Activated CD8-positive, alpha-beta memory T cell treated with anti-CD3 and anti-CD28 coated beads, Interleukin-2, amount 50 U/mL, for 1 hour (primary cell): ENCODE data around the gene TRIM4.
"Not testable (repeated sequence)": the region's sequence is repeated elsewhere in the genome, so short reads cannot be mapped to it uniquely, and the experiment has no call there.

ENCODE experiments used
- DNase-seq: peaks from one replicate; pipeline ENCODE4 v3.0.0-alpha.2; 2020; ENCODE audit errors: extremely low read depth

The TRIM4 gene

DNA sequence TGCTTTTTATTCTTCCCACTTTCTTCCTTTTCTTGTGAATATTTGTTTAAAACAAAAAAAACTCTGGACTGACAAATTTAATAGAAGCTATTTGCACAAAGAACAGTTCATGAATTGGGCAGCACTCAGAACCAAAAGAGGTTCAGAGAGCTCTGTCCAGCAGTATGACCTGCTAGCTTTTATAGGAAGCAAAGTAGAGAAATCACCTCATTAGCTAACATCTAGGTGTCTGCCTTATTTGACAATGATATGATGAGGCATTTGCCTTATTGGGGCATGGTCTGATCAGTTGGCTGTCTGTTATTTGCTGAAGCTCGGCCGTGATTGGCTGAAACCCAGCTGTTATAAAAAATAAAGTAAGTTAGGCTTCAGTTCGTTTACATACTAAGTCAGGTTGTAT is 819 bp upstream of the TRIM4 start:
- no peak for DNase-seq

DNA sequence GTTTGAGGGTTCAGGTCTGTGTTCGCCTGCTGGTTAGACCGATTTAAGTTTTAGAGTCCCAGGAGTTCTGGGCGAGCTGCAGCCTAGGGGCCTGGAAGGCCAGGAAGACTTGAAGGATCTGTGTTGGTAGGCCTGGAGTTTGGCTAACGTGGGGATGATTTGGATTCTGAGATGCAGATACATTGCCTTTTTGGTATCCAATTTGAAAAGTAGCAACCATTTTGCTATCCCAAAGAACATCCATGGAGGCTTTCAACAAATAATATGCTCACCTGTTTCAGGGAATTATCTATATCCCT is 433 bp upstream of the TRIM4 start:
- no peak for DNase-seq

DNA sequence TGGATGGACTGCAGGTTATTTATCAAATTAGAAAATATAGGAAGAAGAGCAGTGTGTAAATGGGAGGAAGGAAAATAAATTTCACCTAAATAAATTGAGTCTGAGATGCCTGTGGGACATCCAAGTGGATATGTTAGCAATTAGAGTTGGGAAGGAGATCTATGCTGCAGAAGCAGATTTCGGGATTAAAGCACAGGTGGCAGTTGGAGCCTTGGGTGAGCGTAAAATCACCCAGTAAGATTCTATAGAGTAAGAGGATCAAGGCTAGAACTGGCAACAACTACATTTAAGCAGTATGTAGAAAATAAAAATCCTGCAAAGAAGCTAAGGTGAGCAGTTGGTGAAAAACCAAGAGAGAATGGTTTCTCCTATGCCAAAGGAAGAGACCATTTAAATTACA is 8.4 kb downstream of the TRIM4 start:
- no peak for DNase-seq

DNA sequence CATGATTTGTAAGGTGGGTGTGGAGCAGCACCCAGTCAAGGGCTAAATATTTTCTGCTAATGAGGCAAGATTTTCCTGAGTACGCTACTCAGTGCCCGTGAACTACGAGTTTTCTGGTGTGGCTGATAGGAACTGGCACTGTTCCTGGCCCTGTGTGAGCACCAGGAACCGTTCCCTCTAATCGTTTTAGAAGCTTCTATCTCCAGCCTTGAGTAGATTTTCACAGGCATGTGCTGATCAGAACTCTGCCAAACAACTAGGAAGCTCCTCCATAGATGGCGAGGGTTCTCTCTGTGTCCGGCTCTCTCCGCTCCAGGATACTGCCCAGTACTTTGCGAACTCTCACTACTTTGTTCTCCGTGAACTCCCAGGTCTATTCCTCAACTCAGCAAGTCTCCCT is 17.7 kb downstream of the TRIM4 start:
- DNase-seq = no peak

DNA sequence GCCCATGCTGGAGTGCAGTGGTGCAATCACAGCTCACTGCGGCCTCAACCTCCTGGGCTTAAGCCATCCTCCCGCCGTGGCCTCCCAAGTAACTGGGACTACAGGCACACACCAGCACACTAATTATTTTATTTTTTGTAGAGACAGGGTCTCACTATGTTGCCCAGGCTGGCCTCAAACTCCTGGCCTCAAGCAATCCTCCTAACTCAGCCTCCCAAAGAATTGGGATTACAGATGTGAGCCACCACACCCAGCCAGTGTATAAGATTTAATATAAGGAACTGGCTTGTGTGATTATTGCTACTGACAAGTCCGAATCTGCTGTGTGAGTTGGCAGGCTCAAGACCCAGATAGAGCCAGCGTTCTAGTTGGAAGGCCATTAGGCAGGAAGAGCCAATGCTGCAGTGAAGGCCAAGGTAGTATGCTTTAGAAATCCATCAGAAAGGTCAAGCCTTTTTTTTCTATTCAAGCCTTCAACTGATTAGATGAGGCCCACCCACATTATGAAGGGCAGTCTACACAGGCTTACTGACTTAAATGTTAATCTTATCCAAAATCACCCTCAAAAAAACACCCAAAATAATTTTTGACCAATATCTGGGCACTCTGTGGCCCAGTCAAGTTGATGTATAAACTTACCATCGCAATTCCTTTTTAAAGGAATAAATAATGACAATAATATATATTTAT is 19.4 kb downstream of the TRIM4 start:
- DNase-seq = no peak

DNA sequence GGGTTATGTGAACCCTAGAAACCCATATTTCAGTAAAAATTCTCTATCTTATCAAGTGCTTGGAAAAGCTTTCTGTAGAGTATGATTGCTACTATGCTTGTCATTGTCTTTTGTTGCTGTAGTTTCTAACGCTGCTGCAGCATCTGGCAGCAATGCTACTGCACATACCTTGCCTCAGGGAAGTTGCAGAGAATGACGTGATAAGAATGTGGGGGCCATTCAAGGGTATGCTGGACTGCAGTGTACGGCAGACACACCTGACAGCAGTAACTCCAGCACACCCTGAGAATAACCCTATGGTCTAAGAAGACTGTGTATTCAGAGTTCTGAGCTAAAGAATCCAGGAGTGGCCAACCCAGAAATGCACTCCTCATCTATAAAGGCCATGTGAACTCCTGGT is 20.5 kb downstream of the TRIM4 start:
- DNase-seq = no peak

DNA sequence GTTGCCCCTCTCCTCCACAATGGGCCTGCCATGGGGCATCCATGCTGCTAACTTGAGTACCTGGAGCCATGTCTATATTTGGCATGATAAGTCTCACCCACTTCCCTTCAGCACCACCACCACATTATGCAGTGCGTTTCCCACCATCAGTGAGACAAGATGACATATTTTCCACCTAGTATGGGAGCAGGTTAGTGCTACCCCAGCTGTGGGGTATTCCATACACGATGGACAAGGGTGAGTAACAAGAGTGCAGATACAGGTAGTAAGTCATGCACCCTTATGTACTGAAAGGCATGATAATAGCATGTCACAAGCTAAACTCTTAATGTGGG is 21.3 kb downstream of the TRIM4 start:
- DNase-seq = no peak

DNA sequence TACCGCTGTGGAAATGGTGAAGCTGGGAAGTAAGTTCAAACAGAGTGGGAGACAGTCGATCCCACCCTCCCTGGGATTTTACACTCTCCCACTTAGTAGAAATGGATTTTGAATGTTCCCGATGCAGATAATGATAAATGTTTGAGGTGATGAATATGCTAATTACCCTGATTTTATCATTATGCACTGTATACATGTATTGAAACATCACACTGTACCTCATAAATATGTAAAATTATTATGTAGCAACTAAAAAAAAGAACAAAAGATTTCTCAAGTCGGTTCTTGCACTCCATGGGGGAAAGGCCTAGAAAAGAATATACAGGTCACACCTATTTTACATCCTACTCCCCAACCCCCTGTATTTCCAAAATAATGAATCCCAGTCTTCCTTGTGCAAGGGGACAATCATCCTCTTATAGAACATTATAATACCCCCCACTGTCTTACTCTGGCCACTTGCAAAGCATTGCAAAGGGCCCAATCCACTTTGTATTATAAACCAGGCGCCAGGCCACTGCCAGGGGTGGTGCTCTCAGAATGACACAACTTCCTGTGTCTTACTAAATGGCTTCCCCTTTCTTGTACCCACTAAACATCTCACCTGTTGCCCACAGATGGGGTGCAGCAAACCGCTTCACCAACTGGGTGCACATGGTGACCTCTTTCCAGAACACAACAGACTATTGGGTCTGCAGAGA is 21.9 kb downstream of the TRIM4 start:
- DNase-seq = no peak

DNA sequence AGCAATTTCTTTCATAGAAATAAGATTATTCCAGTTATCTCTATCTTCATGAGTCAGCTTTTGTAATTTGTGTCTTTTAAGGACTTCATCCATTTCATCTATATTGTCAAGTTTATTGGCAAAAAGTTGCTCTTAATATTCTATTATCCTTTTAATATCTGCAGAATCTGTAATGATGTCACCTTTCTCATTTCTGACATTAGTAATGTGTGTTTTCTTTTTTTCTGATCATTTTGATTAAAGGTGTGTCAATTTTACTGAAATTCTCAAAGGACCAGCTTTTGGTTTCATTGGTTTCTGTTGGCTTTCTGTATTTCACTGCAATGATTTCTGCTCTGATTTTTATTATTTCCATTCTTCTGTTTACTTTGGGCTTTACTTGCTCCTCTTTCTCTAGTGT is 24.6 kb downstream of the TRIM4 start:
- DNase-seq = no peak

DNA sequence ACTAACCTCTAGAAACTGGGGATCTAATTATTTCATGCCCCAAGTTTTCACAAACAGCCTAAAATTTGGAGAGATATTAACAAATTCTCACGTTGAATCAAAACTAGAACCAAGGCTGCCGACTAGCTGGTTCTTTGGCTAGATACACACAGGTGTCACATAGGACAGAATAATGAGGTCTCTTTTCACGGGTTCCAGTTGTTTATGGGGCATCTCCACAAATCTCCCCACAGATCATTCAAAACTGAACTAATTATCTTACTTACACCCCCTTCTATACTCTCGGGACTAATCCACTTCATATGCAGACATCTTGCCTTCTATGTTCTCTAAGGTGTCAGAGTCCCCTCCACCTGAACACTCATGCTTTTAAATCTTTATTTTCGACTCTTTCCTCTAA is 26.1 kb downstream of the TRIM4 start:
- DNase-seq = no peak

DNA sequence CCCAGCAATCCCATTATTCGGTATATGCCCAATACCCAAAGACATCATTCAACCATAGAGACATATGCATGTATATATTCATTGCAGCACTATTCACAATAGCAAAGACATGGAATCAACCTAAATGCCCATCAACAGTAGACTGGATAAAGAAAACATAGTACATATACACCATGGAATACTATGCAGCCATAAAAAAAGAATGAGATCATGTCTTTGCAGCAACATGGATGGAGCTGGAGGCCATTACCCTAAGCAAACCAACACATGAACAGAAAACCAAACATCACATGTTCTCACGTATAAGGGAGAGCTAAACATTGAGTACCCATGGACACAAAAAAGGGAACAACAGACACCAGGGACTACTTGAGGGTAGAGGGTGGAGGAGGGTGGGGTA is 29.0 kb downstream of the TRIM4 start:
- not testable (repeated sequence) for DNase-seq

DNA sequence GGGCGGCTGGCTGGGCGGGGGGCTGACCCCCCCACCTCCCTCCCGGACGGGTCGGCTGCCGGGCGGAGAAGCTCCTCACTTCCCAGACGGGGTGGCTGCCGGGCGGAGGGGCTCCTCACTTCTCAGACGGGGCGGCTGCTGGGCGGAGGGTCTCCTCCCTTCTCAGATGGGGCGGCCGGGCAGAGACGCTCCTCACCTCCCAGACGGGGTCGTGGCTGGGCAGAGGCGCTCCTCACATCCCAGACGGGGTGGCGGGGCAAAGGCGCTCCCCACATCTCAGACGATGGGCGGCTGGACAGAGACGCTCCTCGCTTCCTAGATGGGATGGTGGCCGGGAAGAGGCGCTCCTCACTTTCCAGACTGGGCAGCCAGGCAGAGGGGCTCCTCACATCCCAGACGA is 31.0 kb downstream of the TRIM4 start:
- not testable (repeated sequence) for DNase-seq

DNA sequence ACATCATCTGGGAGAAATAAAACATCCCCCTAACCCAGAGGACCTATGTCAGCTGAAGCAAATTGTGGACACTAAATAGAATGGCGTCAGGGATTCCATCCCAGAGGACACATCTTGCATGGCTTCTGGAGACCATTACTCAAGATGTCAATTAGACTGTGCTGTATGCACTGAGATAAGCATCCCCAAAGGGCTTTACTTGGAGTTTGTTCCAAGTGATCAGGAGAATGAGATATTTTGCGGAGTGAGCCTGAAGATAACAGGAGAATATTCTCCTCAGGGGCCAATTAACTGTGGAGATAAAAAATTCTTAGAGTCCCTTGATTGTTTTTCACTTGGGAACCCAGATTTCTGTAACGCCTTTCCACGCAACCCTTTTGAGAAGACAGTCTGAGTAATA is 38.0 kb downstream of the TRIM4 start:
- DNase-seq = no peak

DNA sequence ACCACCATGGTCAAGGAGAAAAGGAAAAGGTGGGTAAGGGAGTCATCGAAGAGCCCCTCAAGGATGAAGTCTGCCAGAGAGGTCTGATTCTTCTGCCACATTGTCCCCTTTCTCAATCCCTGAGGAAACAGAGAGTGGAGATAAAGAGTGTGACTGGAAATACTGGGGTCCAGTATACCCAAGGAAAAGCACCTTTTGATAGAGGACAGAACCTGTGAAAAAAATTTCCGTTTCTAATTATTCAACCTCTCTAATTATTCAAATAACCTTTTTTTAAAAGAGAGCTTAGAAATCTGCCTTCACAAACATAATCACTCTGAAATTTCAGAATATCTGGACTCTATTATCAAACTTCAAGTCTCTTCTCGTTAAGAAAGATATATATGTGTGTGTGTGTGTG is 42.4 kb downstream of the TRIM4 start, which contains the start of gene OR2AE1:
Gene OR2AE1 (minus strand): TSS at position 101 of the 400 bp plus-strand sequence. CDS start 0 bp downstream, at position 101.
- DNase-seq = no peak

DNA sequence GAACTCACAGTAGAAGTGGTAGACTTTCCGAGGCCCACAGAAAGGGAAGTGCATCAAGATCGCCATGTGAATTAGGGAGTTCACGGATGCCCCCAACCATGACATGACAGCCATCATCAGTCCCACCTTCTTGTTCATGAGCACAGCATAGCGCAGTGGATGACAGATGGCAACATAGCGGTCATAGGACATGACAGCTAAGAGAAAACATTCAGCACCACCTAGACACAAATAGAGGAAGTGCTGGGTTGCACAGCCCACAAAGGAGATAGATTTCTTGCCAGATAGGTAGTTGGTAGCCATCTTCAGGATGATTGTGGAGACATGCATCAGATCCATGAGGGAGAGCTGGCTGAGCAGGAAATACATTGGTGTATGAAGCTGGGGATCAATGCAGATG is 42.8 kb downstream of the TRIM4 start:
- no peak for DNase-seq

DNA sequence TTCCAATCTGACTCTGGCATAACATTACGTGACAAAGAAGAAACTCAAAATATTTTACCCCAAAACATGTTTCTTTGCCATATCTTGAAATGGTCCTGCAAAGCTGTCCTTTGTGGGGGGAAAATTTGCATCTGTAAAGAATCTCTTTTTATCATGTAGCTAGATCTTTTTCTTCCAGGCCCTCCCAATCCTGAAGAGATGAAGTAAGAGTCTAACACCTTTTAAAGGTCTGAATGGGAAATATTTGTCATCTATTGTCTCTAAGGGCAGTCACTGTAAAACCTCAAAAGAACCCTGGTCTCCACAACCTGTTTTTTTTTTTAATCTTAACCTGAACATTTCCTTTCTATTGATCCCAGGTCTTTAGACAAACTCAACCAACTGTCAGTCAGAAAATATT is 51.1 kb downstream of the TRIM4 start:
- DNase-seq = no peak

DNA sequence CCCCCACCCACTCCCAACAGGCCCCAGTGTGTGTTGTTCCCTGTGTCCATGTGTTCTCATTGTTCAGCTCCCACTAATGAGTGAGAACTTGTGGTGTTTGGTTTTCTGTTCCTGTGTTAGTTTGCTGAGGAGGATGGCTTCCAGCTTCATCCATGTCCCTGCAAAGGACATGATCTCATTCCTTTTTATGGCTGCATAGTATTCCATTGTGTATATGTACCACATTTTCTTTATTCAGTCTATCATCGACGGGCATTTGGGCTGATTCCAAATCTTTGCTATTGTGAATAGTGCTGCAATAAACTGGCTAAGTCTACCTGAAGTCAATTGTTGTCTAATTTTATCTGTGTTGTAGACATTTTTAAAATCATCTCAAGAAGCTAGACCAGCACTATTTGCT is 51.9 kb downstream of the TRIM4 start:
- not testable (repeated sequence) for DNase-seq

DNA sequence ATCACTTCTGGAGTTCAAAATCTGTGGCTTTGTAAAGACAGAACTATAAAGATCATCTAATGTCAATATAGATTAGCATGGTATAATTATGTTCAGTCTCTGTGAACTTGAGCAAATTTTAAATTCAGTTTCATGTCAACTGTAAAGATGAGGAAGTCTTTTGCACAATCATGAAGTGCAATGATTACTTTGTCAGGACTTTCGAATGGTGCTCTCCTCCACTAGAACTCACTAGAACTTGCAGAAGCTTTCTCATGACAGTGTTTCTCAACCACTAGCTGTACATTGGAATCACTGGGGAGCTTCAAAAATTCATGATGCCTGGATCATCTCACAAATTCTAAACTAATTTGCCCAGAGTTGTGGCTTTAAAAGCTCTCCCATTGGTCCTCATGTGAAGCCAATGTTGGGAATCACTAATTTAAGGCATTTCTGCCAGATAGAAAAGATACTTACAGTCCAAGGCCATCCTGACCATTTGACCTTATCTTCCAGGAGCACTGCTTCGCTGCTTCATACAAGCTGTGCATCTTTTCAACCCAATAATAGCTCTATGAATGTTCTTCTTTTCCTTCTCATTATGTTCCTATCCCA is 55.4 kb downstream of the TRIM4 start:
- DNase-seq = no peak

DNA sequence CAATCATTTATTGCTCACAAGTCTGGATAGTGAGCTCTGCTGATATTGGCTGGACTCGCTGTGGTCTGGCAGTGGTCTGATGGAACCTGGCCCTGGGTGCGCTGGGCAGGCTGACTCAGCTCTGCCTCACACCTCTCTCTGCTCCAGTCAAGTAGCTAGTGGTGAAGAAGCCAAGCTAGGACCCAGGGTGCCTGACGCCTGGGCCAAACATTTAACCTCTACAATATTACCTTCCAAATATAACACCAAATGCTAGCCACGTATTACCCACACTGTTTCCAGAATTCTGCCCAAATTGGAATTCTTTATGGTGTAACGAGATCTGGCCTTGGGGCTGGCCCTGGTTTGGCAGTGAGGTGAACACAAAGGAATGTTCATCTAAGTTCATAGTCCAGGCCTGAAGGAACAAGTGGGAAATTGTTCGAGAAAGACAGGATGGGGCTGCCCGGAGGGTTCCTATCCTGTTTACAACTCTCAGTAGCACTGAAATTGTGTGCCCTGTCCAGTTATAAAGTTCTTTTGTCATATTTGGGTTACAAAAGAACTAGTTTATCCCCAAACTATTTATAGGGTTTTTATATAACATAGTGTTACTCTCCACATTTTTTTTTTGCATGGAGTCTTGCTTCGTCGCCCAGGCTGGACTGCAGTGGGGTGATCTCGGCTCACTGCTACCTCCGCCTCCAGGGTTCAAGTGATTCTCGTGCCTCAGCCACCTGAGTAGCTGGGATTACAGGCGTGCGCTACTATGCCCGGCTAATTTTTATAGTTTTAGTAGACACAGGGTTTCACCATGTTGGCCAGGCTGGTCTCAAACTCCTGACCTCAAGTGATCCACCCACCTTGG is 58.8 kb downstream of the TRIM4 start:
- no peak for DNase-seq

DNA sequence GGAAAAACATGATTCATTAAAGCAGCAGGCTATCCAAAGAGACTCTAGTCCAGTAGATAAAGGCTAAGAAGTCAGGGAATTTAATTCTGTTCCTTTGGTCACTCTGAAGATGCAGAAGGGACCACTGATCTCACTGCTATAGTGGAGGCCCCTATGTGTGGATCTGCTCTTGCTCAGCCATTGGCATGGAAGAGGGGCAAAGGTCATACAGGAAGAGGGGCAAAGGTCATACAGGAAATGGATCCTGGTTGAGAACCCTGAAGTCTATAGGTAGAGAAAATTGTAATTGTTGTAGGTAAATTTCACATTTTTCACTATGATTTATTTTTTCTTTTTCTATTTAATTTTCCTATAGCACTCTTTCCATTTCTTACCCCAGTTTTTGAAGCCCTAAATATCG is 64.1 kb downstream of the TRIM4 start:
- DNase-seq = no peak

DNA sequence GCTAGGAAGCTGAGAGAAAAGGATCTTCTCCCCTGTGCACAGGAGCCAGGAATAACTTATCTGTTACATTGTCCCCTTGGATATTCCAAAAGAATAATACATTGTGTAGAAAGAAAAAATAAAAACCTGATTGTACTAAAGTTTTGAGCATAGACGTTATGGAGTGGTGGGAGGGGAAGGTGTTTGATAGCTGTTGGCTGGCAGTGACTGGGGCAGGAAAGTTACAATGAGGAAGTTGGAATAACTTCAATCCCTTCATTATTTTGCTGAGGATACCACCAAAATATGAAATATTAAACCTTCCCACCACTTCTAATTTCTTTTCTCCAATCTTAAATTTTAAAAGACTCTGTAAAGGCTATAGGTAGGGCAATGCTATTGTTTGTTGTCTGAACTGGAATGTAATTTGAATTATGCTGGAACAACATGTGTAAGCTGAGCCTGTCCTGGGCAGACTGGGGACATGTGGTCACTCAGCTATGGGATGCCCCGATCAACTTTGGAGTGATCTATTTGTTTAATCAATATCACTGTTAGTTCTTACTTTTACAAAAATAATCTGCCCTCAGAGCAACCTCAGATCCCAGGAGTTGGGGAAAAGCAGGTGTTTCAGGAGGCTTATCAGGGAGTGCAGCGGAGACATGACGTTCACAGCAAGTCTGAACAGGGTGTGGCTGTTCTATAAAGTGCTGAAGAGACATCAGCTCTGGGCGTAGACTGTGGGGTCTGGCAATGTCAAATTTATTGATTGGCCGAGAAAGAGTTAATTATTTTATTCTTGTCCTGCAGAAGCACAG is 70.7 kb downstream of the TRIM4 start:
- no peak for DNase-seq

DNA sequence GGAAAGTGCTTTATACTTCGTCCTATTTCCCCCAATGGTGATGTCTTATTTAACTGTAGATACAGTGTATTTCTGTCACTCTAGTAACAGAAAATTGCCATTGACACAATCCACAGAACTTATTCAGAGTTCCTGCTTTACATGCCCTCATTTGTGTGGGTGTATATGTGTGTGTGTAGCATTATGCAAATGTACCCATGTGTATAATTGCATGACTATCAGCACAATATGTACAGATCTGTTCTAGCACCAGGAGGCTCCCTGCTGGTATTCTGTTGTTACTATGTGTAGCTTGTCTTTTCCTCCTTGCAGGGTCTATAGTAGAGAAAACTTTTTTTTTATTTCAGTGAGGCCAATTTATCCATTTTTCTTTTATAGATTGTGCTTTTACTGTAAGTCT is 75.0 kb downstream of the TRIM4 start:
- no peak for DNase-seq
